ENCODE results near the gene ANAPC1.
"Not testable (repeated sequence)": the region's sequence is repeated elsewhere in the genome, so short reads cannot be mapped to it uniquely, and the experiment has no call there.

DNA sequence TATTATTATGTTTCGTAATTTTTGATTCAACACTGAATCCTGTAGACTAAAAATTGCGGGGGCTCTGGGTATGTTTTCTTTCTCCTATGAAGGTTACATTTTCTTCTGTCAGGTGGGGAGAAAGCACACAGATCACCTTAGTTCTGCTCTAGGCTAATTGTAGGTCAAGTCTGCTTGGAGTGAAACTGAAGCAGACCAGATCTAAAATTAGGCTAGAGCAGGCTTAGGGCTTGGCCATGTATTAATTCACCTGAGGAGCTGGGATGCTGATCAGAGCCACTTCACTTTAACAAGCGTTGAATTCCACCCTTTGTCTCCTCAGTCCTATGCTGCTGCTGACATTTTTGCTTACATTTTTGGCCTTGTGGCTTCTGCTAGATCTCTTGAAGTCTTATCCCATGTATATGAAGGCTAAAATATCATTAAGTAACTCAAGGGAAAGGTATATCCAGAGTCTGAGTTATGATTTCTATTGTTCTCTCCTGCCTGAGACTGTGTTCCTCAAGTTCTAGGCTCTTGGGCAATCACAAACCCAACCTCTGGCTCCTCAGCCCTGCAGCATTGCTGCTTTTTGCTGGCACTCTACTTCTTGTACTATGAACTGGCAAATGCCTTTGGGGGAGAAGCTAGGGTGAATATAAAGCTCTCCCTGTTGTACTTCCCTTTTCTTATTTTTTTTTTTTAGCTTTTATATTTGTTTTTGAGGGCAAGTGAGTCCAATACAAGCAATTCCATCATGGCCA is 112.9 kb downstream of the ANAPC1 start:
- TF ChIP-seq, protein P1, sequence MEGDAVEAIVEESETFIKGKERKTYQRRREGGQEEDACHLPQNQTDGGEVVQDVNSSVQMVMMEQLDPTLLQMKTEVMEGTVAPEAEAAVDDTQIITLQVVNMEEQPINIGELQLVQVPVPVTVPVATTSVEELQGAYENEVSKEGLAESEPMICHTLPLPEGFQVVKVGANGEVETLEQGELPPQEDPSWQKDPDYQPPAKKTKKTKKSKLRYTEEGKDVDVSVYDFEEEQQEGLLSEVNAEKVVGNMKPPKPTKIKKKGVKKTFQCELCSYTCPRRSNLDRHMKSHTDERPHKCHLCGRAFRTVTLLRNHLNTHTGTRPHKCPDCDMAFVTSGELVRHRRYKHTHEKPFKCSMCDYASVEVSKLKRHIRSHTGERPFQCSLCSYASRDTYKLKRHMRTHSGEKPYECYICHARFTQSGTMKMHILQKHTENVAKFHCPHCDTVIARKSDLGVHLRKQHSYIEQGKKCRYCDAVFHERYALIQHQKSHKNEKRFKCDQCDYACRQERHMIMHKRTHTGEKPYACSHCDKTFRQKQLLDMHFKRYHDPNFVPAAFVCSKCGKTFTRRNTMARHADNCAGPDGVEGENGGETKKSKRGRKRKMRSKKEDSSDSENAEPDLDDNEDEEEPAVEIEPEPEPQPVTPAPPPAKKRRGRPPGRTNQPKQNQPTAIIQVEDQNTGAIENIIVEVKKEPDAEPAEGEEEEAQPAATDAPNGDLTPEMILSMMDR (IDR thresholded peaks at IDR 0.05), result not testable (repeated sequence)
- TF ChIP-seq EZH2 (IDR thresholded peaks at IDR 0.05; ENCODE audit: borderline replicate concordance, insufficient read depth, low read depth, low read length, poor library complexity, severe bottlenecking), result not testable (repeated sequence)
